ENCODE data around the gene EFCAB5.
"Not testable (repeated sequence)": the region's sequence is repeated elsewhere in the genome, so short reads cannot be mapped to it uniquely, and the experiment has no call there.

EFCAB5 gene

DNA sequence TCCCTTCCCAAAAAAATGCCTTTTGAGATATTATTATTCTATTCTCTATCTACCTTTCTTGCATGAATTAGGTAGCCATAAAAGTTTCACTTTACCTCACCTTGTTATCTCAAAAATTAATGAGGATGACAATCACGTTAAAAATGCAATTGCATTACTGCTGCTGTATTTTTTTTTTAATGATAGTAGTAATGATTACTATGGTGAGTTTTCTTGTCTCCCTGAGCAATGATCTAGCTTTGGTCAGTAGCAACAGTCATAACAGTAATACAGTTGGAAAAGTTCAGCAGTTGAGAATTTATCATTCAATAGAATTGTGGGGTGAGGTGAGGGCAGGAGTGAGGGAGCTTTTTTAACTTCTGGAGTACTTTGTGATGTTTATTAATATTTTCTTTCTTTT, at the start of gene EFCAB5:
TSS of gene EFCAB5 (plus strand) at position 301 of the 400 bp plus-strand sequence. CDS start 163 bp downstream, outside the sequence.
- TF ChIP-seq, protein P1, sequence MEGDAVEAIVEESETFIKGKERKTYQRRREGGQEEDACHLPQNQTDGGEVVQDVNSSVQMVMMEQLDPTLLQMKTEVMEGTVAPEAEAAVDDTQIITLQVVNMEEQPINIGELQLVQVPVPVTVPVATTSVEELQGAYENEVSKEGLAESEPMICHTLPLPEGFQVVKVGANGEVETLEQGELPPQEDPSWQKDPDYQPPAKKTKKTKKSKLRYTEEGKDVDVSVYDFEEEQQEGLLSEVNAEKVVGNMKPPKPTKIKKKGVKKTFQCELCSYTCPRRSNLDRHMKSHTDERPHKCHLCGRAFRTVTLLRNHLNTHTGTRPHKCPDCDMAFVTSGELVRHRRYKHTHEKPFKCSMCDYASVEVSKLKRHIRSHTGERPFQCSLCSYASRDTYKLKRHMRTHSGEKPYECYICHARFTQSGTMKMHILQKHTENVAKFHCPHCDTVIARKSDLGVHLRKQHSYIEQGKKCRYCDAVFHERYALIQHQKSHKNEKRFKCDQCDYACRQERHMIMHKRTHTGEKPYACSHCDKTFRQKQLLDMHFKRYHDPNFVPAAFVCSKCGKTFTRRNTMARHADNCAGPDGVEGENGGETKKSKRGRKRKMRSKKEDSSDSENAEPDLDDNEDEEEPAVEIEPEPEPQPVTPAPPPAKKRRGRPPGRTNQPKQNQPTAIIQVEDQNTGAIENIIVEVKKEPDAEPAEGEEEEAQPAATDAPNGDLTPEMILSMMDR (conservative IDR thresholded peaks at IDR 0.05; ENCODE audit: low read depth, low read length): no peak
- Histone ChIP-seq H3K36me3 (ENCODE audit: insufficient read depth) (no peaks in the 10 kb centered on the region), H3K4me3 (IDR thresholded peaks at IDR 0.05; ENCODE audit: insufficient read depth, low read depth, low read length) (no peak within 1 kb of the TSS), H3K27ac (no peak within 1 kb of the TSS), H3K79me2 (ENCODE audit: insufficient read depth, low read depth) (no peaks in the 10 kb centered on the region), H3K27me3 (ENCODE audit: insufficient read depth, low read depth) (no peaks in the 10 kb centered on the region), H4K20me1 (ENCODE audit: insufficient read depth) (no peaks in the 10 kb centered on the region), H3K9ac (no peak within 1 kb of the TSS), H2AFZ (ENCODE audit: low read depth) (no peak within 1 kb of the TSS), H3K4me2 (no peak within 1 kb of the TSS), H3K4me1 (ENCODE audit: low read depth, poor library complexity, severe bottlenecking) (no peaks in the 10 kb centered on the region)

DNA sequence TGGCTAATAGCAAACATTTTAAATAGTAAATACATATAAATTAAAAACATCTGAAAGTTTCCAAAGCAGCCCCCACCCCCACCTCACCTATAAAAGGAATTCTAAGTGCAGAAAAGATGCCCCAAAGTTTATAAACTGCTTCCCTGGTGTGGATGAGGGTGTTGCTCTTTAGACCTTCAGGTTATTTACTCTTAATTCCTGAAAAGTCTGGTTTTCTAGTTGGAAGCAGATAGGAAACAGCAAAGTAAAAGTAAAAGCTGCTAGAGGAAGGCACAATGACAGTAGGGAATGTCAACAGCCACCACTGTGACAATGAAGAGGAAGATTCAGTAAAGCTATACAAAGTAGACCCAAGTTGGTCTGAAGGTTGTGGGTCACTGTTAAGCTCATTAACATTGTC, 49.2 kb upstream of the EFCAB5 start:
- Histone ChIP-seq H3K4me1 (ENCODE audit: low read depth, poor library complexity, severe bottlenecking) (peaks cover 25% of the 10 kb centered on the region), H3K9ac (no peak overlapping the region), H3K27me3 (ENCODE audit: insufficient read depth, low read depth) (no peaks in the 10 kb centered on the region), H3K36me3 (ENCODE audit: insufficient read depth) (no peaks in the 10 kb centered on the region), H2AFZ (ENCODE audit: low read depth) (no peak overlapping the region), H3K79me2 (ENCODE audit: insufficient read depth, low read depth) (peaks cover 5% of the 10 kb centered on the region; the same call in 1 of the 2 replicates), H4K20me1 (ENCODE audit: insufficient read depth) (no peaks in the 10 kb centered on the region), H3K4me3 (IDR thresholded peaks at IDR 0.05; ENCODE audit: insufficient read depth, low read depth, low read length) (no peak overlapping the region), H3K27ac (no peak overlapping the region), H3K4me2 (no peak overlapping the region)
- TF ChIP-seq, protein P1 (conservative IDR thresholded peaks at IDR 0.05; ENCODE audit: low read depth, low read length): no peak

DNA sequence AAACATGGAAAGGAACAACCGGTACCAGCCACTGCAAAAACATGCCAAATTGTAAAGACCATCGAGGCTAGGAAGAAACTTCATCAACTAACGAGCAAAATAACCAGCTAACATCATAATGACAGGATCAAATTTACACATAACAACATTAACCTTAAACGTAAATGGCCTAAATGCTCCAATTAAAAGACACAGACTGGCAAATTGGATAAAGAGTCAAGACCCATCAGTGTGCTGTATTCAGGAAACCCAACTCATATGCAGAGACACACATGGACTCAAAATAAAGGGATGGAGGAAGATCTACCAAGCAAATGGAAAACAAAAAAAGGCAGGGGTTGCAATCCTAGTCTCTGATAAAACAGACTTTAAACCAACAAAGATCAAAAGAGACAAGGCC, 44.3 kb upstream of the EFCAB5 start:
- not testable (repeated sequence) for H3K9ac ChIP-seq; H3K4me1 ChIP-seq (ENCODE audit: low read depth, poor library complexity, severe bottlenecking); H3K4me2 ChIP-seq; H3K4me3 ChIP-seq (IDR thresholded peaks at IDR 0.05; ENCODE audit: insufficient read depth, low read depth, low read length); H2AFZ ChIP-seq (ENCODE audit: low read depth); H3K36me3 ChIP-seq (ENCODE audit: insufficient read depth); H3K27ac ChIP-seq; H4K20me1 ChIP-seq (ENCODE audit: insufficient read depth); H3K27me3 ChIP-seq (ENCODE audit: insufficient read depth, low read depth)
- peaks cover 11% of the 10 kb centered on the region; the same call in 1 of the 2 replicates for H3K79me2 ChIP-seq (ENCODE audit: insufficient read depth, low read depth)

DNA sequence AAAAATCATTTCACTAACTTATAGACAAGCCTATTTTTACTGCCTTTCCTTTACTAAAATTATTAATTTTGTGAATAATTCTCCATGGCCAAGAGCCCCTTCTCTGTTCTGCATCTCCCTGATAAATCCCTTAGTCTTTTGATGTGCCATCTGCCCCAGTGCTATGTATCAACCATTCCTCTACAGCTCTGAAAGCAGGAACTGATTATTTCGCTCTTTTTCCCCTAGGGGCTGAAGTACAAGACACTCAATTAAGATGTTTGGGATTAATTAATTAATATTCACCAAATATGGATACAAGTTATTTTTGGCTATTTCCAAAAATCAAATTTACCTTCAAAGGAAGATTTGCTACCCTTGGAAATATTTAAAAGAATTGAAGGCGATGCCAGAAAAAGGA, 38.0 kb upstream of the EFCAB5 start:
- no peak overlapping the region for H3K4me3 ChIP-seq (IDR thresholded peaks at IDR 0.05; ENCODE audit: insufficient read depth, low read depth, low read length)
- H3K27me3 ChIP-seq (ENCODE audit: insufficient read depth, low read depth): no peaks in the 10 kb centered on the region
- H3K9ac ChIP-seq: no peak overlapping the region
- H3K27ac ChIP-seq: no peak overlapping the region
- H4K20me1 ChIP-seq (ENCODE audit: insufficient read depth): no peaks in the 10 kb centered on the region
- H3K4me1 ChIP-seq (ENCODE audit: low read depth, poor library complexity, severe bottlenecking): no peaks in the 10 kb centered on the region
- H2AFZ ChIP-seq (ENCODE audit: low read depth): no peak overlapping the region
- H3K4me2 ChIP-seq: no peak overlapping the region
- H3K79me2 ChIP-seq (ENCODE audit: insufficient read depth, low read depth): peaks cover 38% of the 10 kb centered on the region; the same call in 1 of the 2 replicates
- H3K36me3 ChIP-seq (ENCODE audit: insufficient read depth): no peaks in the 10 kb centered on the region
- TF ChIP-seq, protein P1 (conservative IDR thresholded peaks at IDR 0.05; ENCODE audit: low read depth, low read length): no peak

DNA sequence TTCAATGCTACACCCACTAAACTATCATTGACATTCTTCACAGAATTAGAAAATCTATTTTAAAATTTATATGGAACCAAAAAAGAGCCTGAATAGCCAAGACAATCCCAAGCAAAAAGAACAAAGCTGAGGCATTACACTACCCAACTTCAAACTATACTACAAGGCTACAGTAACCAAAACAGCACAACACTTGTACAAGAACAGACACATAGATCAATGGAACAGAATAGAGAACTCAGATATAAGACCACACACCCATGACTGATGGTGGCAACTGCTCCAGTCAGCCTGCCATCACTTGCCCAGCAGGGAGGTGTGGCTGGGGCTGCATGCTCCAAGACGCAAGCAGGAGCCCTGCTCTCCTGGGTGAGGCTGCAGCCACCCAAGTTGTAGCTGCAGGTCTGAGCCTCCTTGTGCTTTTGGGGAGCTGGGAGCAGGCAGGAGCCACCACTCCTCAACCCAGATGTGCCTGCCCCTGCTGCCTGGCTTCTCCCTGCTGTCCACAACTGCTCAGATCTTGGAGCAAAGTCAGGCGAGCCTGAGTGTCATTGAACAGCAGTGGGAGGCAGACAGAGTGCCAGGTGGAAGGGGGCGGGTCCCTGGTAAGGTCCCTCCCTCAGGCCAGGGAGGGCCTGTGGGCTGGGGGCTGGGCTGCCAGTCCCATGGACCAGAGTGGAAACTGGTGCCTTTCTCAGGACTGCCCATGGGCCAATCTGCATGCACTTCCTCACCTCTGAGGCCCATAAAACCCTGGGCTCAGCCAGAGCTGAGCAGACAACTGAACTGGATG, 36.2 kb upstream of the EFCAB5 start:
- peaks cover 38% of the 10 kb centered on the region; the same call in 1 of the 2 replicates for H3K79me2 ChIP-seq (ENCODE audit: insufficient read depth, low read depth)

More for the DNA sequence above, 36.2 kb upstream of the EFCAB5 start:
- no peaks in the 10 kb centered on the region for H3K36me3 ChIP-seq (ENCODE audit: insufficient read depth)
- H3K4me1 ChIP-seq (ENCODE audit: low read depth, poor library complexity, severe bottlenecking): no peaks in the 10 kb centered on the region
- H3K9ac ChIP-seq: no peak overlapping the region
- no peak overlapping the region for H3K4me2 ChIP-seq
- TF ChIP-seq, protein P1 (conservative IDR thresholded peaks at IDR 0.05; ENCODE audit: low read depth, low read length): no peak
- no peak overlapping the region for H3K27ac ChIP-seq
- no peak overlapping the region for H3K4me3 ChIP-seq (IDR thresholded peaks at IDR 0.05; ENCODE audit: insufficient read depth, low read depth, low read length)
- no peaks in the 10 kb centered on the region for H4K20me1 ChIP-seq (ENCODE audit: insufficient read depth)
- H2AFZ ChIP-seq (ENCODE audit: low read depth): no peak overlapping the region
- H3K27me3 ChIP-seq (ENCODE audit: insufficient read depth, low read depth): no peaks in the 10 kb centered on the region
